GM12878 (cell line): ENCODE measurements around the gene FREM2. TPM values are rescaled to one million over a fixed set of nuclear protein-coding genes. Genes with fewer than 3 reads are reported as not detected.

Experiments used
- ATAC-seq: fragments of 200-7000 bp; cut with Tn5 transposase; 3 replicates; pipeline ENCODE4 v1.9.1; 2020; ENCODE audit warnings: mild to moderate bottlenecking, moderate library complexity
- BruUV-seq: library from RNA; stranded (reverse); fragments of 400-500 nt; replicated peaks from 2 replicates; lab custom pipeline; 2021; lab: Mats Ljungman, UMichigan
- CTCF ChIA-PET: fragments of 300-600 bp; sonication (Branson Sonifier 250); formaldehyde crosslinking; extraction: SDS; loops from one replicate; lab custom pipeline; 2021; ENCODE audit warnings: inconsistent platforms; lab: Yijun Ruan, JAX
- POLR2A ChIA-PET: fragments of 350-600 bp; formaldehyde crosslinking; extraction: SDS; loops from one replicate; lab custom pipeline; 2021; ENCODE audit warnings: inconsistent platforms; lab: Charles Lee
- RAD21 ChIA-PET: fragments of 300-600 bp; sonication (Branson Sonifier 250); formaldehyde crosslinking; loops from one replicate; lab custom pipeline; 2023; ENCODE audit warnings: antibody characterized with exemption; ENCODE audit not compliant: unreplicated experiment; lab: Charles Lee
- SMC1A ChIA-PET: fragments of 300-600 bp; sonication (Branson Sonifier 250); formaldehyde crosslinking; loops from one replicate; lab custom pipeline; 2023; ENCODE audit not compliant: unreplicated experiment, uncharacterized antibody; lab: Charles Lee
- DNase-seq: peaks from one replicate; pipeline ENCODE4 v3.0.0-alpha.2; 2011; ENCODE audit warnings: low read depth, low spot score
- FAIRE-seq: peaks from 3 replicates; lab custom pipeline; 2011; peaks lifted over from hg19 to GRCh38; lab: Jason Lieb, UNC
- H2AFZ ChIP-seq: 2 replicates; pipeline ENCODE4 v1.6.0; 2011; ENCODE audit warnings: low read depth, low read length, control low read depth; ENCODE audit not compliant: control insufficient read depth
- H3K27ac ChIP-seq: 2 replicates; pipeline ENCODE4 v1.5.1; 2011; ENCODE audit warnings: control low read depth; ENCODE audit not compliant: control insufficient read depth, insufficient read depth
- H3K27me3 ChIP-seq, 2 experiments: replicated peaks in 1 of 2; 2 replicates each; pipeline versions ENCODE4 v1.6.0 to v1.6.1; 2011; ENCODE audit warnings: low read length in 1 of 2; ENCODE audit not compliant: control insufficient read depth in 2 of 2, insufficient read depth in 2 of 2
- H3K36me3 ChIP-seq, 2 experiments: 2 replicates each; pipeline ENCODE4 v1.5.1; 2011; ENCODE audit warnings: low read length in 1 of 2; ENCODE audit not compliant: control insufficient read depth in 2 of 2, insufficient read depth in 2 of 2
- H3K4me1 ChIP-seq: 2 replicates; pipeline ENCODE4 v1.6.1; 2011; ENCODE audit warnings: mild to moderate bottlenecking, low read length, moderate library complexity, mixed read lengths; ENCODE audit not compliant: control insufficient read depth, insufficient read depth
- H3K4me2 ChIP-seq: 2 replicates; pipeline ENCODE4 v1.6.0; 2011; ENCODE audit warnings: control low read depth; ENCODE audit not compliant: control insufficient read depth, insufficient read depth
- H3K4me3 ChIP-seq: fragments of 200-600 bp; sonication (generic); 2 replicates; pipeline ENCODE4 v1.5.1; 2016
- H3K79me2 ChIP-seq: 2 replicates; pipeline ENCODE4 v1.6.0; 2011; ENCODE audit warnings: low read length; ENCODE audit not compliant: control insufficient read depth, insufficient read depth
- H3K9ac ChIP-seq: 2 replicates; pipeline ENCODE4 v1.8.0; 2011; ENCODE audit warnings: low read length, control low read depth, mixed read lengths; ENCODE audit not compliant: control insufficient read depth, insufficient read depth
- H3K9me3 ChIP-seq: replicated peaks from 3 replicates; pipeline ENCODE4 v1.5.1; 2011; ENCODE audit warnings: mild to moderate bottlenecking, low read length; ENCODE audit not compliant: control insufficient read depth, insufficient read depth
- H4K20me1 ChIP-seq: 2 replicates; pipeline ENCODE4 v1.6.0; 2011; ENCODE audit not compliant: control insufficient read depth, insufficient read depth
- ETV6 ChIP-seq, 2 experiments: fragments of 450-650 bp in 1 of 2; IDR thresholded peaks in 1 of 2; conservative IDR thresholded peaks in 1 of 2; 2 replicates each; pipeline ENCODE4 v1.6.1; 2014; ENCODE audit warnings: antibody characterized with exemption in 1 of 2, borderline replicate concordance in 1 of 2, low read depth in 1 of 2, mild to moderate bottlenecking in 1 of 2, moderate library complexity in 1 of 2
- NR2F1 ChIP-seq: fragments of 450-650 bp; conservative IDR thresholded peaks from 2 replicates; pipeline ENCODE4 v1.6.1; 2017; ENCODE audit warnings: mild to moderate bottlenecking
- SIN3A ChIP-seq: IDR thresholded peaks from 2 replicates; pipeline ENCODE4 v1.6.1; 2012; ENCODE audit warnings: low read depth, low read length, improper control_type of control experiment
- SPI1 ChIP-seq: IDR thresholded peaks from 2 replicates; pipeline ENCODE4 v1.6.1; 2011; ENCODE audit warnings: low read depth, mild to moderate bottlenecking, low read length, moderate library complexity, borderline replicate concordance; ENCODE audit not compliant: insufficient read depth
- WGBS: methylation state at CpG from one replicate; pipeline ENCODE4 v1.1.6; 2016; ENCODE audit warnings: low lambda C conversion rate; ENCODE audit not compliant: insufficient replicate concordance, insufficient coverage; ENCODE audit errors: missing lambda C conversion rate; 5-methylcytosine and 5-hydroxymethylcytosine counted together
- in situ Hi-C: fragments of 300-500 bp; cut with MboI; formaldehyde crosslinking; loops from 9 replicates; pipeline ENCODE4 v1.14.3; 2018; ENCODE audit warnings: mixed read lengths
- intact Hi-C: fragments of 100-400 bp; cut with micrococcal nuclease; formaldehyde crosslinking; loops from one replicate; pipeline ENCODE4 v1.14.2; 2022; ENCODE audit not compliant: unreplicated experiment
- polyA plus RNA-seq, 11 experiments: library from polyadenylated mRNA; depleted of rRNA in 4 of 11; unstranded in 6 of 11; stranded (reverse) in 5 of 11; fragments of >200 nt; fragmentation: Nextera tagmentation in 4 of 11; fragmentation: Illumina TruSeq in 1 of 11; extraction: Ambion mirVana in 4 of 11; extraction: Trizol in 1 of 11; gene quantifications; 1 replicate in 1 of 11; 2 replicates in 10 of 11; pipeline versions ENCODE4 v1.2.1 to v1.2.3, GENCODE V29; 2011 to 2016; ENCODE audit warnings: inconsistent platforms in 2 of 11, missing spikeins in 2 of 11, low read depth in 1 of 11
- total RNA-seq, 4 experiments: library from RNA; depleted of rRNA in 3 of 4; stranded (reverse); fragments of >200 nt in 3 of 4; fragmentation: Illumina TruSeq in 1 of 4; extraction: Trizol in 1 of 4; gene quantifications; 2 replicates each; pipeline versions ENCODE4 v1.2.1 to v1.2.3, GENCODE V29; 2013 to 2021
- TF ChIP-seq, protein P1 (sequence below): fragments of 450-650 bp; IDR thresholded peaks from 2 replicates; pipeline ENCODE4 v1.6.1; 2017; ENCODE audit warnings: mild to moderate bottlenecking, low read depth, inconsistent platforms; ENCODE audit not compliant: poor library complexity, severe bottlenecking

Gene FREM2
- total and polyA plus RNA-seq, 10 of the 15 experiments (the other 5 are each of a cell fraction or from before 2014, with no cell fraction given), result 0.02 to 0.12 (median 0.05) TPM; not detected in 2

DNA sequence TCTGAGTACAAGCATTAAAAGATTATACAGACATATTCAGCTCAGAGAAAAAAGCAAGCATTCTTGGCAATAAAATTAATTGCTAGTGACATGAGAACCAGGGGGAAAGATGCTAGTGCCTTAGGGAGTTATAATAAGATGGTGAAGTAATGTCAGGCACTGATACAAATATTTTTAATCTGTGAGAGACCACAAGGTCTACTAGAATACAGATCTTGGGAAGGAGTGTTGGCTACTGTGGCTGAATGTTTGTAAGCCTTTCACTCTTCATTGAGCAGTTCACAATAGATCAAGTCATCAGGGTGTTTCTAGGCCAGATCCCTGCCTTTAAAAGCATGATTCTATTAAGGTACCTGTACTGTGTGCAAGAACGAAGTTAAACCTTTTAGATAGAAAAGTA is 16.4 kb downstream of the FREM2 start:
- ATAC-seq (no peak), DNase-seq (no peak), FAIRE-seq (no peak)
- Histone ChIP-seq H3K36me3 (no peaks in the 10 kb centered on the region), H4K20me1 (no peaks in the 10 kb centered on the region), H3K27me3 (no peaks in the 10 kb centered on the region), H3K4me2 (no peak overlapping the region), H3K4me1 (no peaks in the 10 kb centered on the region), H3K27ac (no peak overlapping the region), H3K4me3 (no peak overlapping the region), H3K9me3 (no peaks in the 10 kb centered on the region), H2AFZ (no peak overlapping the region), H3K79me2 (no peaks in the 10 kb centered on the region), H3K9ac (no peak overlapping the region)
- POLR2A ChIA-PET, result no interaction called here
- CTCF ChIA-PET, result no interaction called here
- WGBS, result 0% methylated on average over 1 of the region's 1 CpG
- intact Hi-C loops, result no loop called here
- RAD21 ChIA-PET, result no interaction called here
- in situ Hi-C loops, result no loop called here
- BruUV-seq, result no TSS peak
- TF ChIP-seq SIN3A (no peak), NR2F1 (no peak), ETV6 (conservative IDR thresholded peaks at IDR 0.05 in 1 of 2, IDR thresholded peaks at IDR 0.05 in 1 of 2; ENCODE audit: borderline replicate concordance in 1 of 2, low read depth in 1 of 2) (no peak), SPI1 (no peak)
- TF ChIP-seq, protein P1, sequence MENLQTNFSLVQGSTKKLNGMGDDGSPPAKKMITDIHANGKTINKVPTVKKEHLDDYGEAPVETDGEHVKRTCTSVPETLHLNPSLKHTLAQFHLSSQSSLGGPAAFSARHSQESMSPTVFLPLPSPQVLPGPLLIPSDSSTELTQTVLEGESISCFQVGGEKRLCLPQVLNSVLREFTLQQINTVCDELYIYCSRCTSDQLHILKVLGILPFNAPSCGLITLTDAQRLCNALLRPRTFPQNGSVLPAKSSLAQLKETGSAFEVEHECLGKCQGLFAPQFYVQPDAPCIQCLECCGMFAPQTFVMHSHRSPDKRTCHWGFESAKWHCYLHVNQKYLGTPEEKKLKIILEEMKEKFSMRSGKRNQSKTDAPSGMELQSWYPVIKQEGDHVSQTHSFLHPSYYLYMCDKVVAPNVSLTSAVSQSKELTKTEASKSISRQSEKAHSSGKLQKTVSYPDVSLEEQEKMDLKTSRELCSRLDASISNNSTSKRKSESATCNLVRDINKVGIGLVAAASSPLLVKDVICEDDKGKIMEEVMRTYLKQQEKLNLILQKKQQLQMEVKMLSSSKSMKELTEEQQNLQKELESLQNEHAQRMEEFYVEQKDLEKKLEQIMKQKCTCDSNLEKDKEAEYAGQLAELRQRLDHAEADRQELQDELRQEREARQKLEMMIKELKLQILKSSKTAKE, result no peak
- SMC1A ChIA-PET, result no interaction called here
